ENCODE data around the gene COA6. TPM values are rescaled to one million over a fixed set of nuclear protein-coding genes. Genes with fewer than 3 reads are reported as not detected.

Gene COA6
- total and polyA plus RNA-seq, 8 donors = 8.1 to 167 (median 52.3) TPM

DNA sequence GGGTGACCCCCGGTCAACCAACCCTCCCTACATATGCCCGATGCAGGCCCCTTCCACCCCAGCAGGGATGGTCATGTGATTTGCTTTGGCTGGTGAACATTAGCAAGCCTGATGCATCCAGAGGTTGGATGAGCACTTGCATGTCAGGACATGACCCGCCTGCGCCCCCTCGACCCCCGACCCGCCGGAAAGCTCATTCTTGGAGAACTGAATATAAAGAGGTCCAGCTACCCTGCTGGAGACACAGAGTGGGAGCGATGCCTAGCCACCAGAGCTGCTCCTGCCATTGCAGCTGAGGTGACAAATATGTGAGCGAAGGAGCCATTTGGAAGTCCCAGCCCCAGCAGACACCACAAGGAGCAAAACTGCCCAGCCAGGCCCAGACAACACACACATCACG is 39.6 kb downstream of the COA6 start:
- H3K27me3 ChIP-seq = no peaks in the 10 kb centered on the region
- no peaks in the 10 kb centered on the region for H3K9me3 ChIP-seq
- 90 to 93% (median 91%) methylated on average over 5 to 11 of the region's 11 CpGs for WGBS, 5 donors
- no peak overlapping the region for H3K4me3 ChIP-seq
- peaks cover 8 to 77% (median 71%) of the 10 kb centered on the region in 4 donors for H3K36me3 ChIP-seq
- TF ChIP-seq EP300 (IDR thresholded peaks at IDR 0.05) = no peak
- TF ChIP-seq POLR2AphosphoS5 (IDR thresholded peaks at IDR 0.05) = no peak
- TF ChIP-seq, protein P1, sequence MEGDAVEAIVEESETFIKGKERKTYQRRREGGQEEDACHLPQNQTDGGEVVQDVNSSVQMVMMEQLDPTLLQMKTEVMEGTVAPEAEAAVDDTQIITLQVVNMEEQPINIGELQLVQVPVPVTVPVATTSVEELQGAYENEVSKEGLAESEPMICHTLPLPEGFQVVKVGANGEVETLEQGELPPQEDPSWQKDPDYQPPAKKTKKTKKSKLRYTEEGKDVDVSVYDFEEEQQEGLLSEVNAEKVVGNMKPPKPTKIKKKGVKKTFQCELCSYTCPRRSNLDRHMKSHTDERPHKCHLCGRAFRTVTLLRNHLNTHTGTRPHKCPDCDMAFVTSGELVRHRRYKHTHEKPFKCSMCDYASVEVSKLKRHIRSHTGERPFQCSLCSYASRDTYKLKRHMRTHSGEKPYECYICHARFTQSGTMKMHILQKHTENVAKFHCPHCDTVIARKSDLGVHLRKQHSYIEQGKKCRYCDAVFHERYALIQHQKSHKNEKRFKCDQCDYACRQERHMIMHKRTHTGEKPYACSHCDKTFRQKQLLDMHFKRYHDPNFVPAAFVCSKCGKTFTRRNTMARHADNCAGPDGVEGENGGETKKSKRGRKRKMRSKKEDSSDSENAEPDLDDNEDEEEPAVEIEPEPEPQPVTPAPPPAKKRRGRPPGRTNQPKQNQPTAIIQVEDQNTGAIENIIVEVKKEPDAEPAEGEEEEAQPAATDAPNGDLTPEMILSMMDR (IDR thresholded peaks at IDR 0.05) = no peak
- no peak for TF ChIP-seq POLR2A (IDR thresholded peaks at IDR 0.05)
- intact Hi-C loops (cut with DNase I; ENCODE audit: low total_unique reads) = no loop called here
- no peak for DNase-seq
- H3K27ac ChIP-seq = no peak overlapping the region
- no peaks in the 10 kb centered on the region for H3K4me1 ChIP-seq

DNA sequence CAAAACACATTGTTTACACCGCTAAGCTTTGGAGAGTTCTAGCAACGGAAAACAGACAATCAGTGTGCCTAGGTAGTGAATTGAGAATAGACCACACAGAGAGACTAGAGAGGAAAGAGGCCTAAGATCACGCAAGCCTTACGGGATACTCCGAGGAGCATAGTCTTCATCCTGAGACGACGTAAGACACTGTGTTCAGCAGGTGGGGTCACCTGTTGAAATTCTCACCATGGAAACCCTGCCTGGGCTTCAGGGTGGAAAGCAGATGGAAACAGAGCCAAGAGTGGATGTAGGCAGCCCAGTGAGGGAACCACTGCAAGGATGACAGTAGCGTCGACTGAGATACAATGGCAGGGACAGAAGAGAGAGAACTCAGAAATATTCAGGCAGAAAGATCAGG is 40.2 kb downstream of the COA6 start:
- TF ChIP-seq POLR2AphosphoS5 (IDR thresholded peaks at IDR 0.05) = no peak
- TF ChIP-seq, protein P1 (IDR thresholded peaks at IDR 0.05) = no peak
- no peak for TF ChIP-seq EP300 (IDR thresholded peaks at IDR 0.05)
- no peak for TF ChIP-seq POLR2A (IDR thresholded peaks at IDR 0.05)
- intact Hi-C loops (cut with DNase I; ENCODE audit: low total_unique reads) = no loop called here
- no peak for DNase-seq
- no peaks in the 10 kb centered on the region for H3K27me3 ChIP-seq
- peaks cover 5 to 82% (median 72%) of the 10 kb centered on the region in 4 donors for H3K36me3 ChIP-seq
- no peaks in the 10 kb centered on the region for H3K9me3 ChIP-seq
- H3K27ac ChIP-seq = no peak overlapping the region
- whole genome bisulfite sequencing, 5 donors = 90 to 98% (median 97%) methylated on average over 9 of the region's 9 CpGs
- H3K4me1 ChIP-seq = no peaks in the 10 kb centered on the region
- no peak overlapping the region for H3K4me3 ChIP-seq

DNA sequence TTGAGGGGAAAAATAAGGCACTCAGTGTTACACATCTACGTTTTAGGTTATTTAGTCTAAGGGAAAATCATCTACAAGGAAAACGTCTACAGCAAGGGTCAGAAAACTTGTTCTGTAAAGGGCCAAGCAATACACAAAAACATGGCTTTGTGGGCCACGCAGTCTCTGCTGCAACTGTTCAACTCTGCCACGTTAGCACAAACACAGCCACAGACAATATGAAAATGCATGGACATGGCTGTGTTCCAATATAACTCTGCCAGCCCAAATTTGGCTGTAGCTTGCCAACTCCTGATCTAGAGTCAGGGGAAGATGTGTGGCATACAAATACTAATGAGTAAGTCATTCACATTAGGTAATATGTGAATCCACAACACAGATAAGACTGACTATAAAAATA is 40.7 kb downstream of the COA6 start:
- 64 to 84% (median 73%) methylated on average over 4 of the region's 4 CpGs for WGBS, 5 donors
- DNase-seq = no peak
- Histone ChIP-seq H3K4me3 (no peak overlapping the region), H3K9me3 (no peaks in the 10 kb centered on the region), H3K27ac (no peak overlapping the region), H3K36me3 (peaks cover 3 to 79% (median 70%) of the 10 kb centered on the region in 4 donors), H3K4me1 (no peaks in the 10 kb centered on the region), H3K27me3 (no peaks in the 10 kb centered on the region)
- intact Hi-C loops (cut with DNase I; ENCODE audit: low total_unique reads) = no loop called here
- TF ChIP-seq EP300 (IDR thresholded peaks at IDR 0.05) = no peak
- TF ChIP-seq POLR2A (IDR thresholded peaks at IDR 0.05) = no peak
- TF ChIP-seq, protein P1 (IDR thresholded peaks at IDR 0.05) = no peak

DNA sequence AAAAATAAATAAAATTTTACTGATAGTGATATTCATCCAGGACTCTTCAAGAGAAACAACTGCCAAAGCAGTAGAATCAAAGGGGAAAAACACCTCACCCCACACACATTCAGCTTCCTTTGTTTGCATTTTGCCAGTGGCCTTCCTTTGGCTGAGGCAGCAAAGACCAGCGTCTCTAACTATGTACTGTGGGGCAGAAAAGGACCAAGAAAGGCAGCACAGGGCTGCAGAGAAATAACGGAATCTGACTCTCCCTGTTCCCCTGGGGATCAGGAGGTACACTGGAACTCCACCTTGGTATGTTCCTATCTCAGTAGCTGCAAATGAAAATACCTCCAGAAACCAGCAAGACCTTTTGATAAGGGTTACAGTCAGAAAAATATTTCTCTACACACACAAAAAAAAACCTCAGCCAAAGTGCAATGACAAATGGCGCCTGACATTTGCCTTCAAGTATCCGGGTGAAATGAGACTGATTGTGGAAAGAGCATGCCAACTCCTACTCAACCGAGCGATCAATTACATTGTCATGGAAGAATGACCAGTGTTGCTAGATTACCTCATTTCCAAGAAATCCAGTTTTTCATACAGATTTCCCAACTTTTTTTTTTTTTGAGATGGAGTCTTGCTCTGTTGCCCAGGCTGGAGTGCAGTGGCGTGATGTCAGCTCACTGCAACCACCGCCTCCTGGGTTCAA is 54.8 kb downstream of the COA6 start:
- intact Hi-C loops (cut with DNase I; ENCODE audit: low total_unique reads) = no loop called here
- Histone ChIP-seq H3K36me3 (peaks cover 6 to 76% (median 71%) of the 10 kb centered on the region in 4 donors), H3K4me3 (no peak overlapping the region), H3K9me3 (no peaks in the 10 kb centered on the region), H3K4me1 (peaks cover 0 to 9% (median 1%) of the 10 kb centered on the region in 4 donors), H3K27me3 (no peaks in the 10 kb centered on the region), H3K27ac (no peak overlapping the region)
- 48 to 74% (median 53%) methylated on average over 8 of the region's 8 CpGs for WGBS, 5 donors
- DNase-seq = no peak
- TF ChIP-seq POLR2AphosphoS5 (IDR thresholded peaks at IDR 0.05) = no peak
- no peak for TF ChIP-seq EP300 (IDR thresholded peaks at IDR 0.05)
- TF ChIP-seq, protein P1 (IDR thresholded peaks at IDR 0.05) = no peak
- no peak for TF ChIP-seq POLR2A (IDR thresholded peaks at IDR 0.05)

All from stomach (tissue), 9 donors.